Mesenteric fat pad (tissue), 1 donor: ENCODE data around the gene NPC1L1. TPM values are rescaled to one million over a fixed set of nuclear protein-coding genes. Genes with fewer than 3 reads are reported as not detected.

Experiments
- DNase-seq: peaks from one replicate; pipeline ENCODE4 v3.0.0-alpha.2; 2020; ENCODE audit warnings: low spot score
- total RNA-seq: library from RNA; stranded (reverse); fragmentation: NEBNext Ultra II Directional; extraction: Animal tissue kit (Norgen Biotek cat#: 25700); gene quantifications from one replicate; pipeline ENCODE4 v1.2.1, GENCODE V29; 2021
- donor health status: DM: yes; HTN: yes; CAD: no.

NPC1L1 gene
- total RNA-seq, 1 donor from 2014 or later, result 0.29 TPM

DNA sequence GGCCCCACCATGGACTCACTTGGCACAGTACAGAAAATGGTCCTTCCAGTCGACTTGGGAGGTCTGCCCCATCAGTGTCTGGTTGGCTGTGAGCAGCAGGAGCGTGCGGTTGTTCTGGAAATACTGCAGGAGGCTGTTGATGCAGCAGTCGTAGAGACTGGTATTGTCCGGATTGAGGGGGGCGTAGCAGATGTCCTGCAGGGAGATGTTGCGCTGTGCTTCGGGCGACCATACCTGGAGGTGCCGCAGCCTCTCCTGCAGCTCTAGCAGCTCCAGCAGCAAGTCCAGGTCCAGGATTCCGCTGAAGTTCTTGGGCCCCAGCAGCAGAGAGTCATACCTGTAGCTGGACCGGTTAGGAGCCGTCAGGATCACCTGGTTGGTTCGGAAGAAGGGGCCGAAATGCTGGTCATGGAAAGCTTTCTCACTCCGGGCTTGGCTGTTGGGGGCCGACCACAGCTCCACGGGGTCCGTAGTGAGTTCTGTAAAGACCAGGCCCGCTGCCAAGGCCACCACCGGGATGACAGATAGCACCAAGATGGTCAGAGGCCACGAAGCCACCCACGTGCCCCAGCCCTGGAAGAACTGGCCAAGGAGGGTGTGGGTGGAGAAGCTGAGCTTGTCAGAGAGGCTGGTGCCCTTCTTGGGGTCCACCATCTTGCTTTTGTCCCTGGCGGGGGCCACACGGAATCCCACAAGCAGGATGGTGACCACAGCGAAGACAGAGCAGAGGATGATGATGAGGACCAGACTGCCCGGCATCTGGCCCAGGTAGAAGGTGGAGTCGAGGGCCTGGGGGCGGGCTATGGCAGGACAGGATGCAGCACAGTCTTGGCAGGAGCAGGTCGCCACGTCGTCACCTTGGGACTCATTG, 2.1 kb downstream of the NPC1L1 start:
- no peak for DNase-seq

DNA sequence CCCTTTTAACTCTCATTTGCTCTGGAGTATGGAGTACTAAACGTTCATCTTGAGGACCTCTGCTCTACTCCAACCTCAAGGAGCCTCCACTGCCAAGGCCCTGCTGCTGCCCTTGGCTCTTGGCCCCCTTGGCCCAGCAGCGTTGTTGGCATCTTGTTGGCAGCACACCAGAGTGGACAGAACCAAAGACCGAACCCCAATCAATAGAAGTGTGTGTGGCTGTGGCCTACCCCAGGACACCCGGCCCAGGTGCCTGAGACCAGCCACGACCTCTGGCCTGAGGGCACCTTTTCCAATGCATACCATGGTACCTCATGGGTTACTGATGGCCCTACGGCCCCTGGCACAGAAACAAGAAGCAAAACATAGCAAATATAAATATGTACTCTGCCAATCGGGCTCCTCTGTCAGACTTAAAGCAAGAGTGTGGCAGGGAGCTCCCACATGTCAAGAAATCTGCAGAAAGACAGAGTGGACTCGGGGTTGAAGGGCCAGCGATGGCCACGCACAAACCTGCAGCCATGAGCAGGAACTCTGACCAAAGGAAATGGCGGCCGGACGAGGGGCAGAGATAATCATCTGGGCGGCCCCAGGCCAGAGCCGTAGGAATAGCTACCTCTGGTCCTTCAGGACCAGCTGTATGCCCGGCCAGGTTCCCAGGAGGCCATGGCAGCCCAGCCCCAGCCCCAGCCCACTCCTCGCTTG, 2.9 kb downstream of the NPC1L1 start:
- DNase-seq, result no peak

- DNase-seq, result no peak
Observed at GRCh38 chr7:44537442-44537841, 3.7 kb downstream of the NPC1L1 start.

DNA sequence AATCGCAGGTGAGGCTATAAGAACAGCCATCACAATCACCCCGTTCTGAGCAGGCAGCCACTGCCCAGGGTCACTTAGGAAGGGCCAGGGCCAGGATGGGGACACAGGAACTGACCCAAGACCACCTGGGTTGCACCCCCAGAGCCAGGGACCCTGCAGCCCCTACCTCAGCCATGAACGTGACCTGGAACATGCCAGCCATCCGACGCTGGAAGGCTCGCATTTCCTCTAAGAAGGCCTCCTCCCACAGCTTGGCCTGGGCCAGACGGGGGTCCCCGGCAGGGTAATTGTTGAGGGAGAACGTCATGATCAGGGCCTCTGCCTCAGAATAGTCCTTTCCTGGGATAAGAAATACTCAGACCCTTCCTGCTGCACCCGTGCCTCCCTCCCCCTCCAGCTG, 5.0 kb downstream of the NPC1L1 start:
- no peak for DNase-seq

DNA sequence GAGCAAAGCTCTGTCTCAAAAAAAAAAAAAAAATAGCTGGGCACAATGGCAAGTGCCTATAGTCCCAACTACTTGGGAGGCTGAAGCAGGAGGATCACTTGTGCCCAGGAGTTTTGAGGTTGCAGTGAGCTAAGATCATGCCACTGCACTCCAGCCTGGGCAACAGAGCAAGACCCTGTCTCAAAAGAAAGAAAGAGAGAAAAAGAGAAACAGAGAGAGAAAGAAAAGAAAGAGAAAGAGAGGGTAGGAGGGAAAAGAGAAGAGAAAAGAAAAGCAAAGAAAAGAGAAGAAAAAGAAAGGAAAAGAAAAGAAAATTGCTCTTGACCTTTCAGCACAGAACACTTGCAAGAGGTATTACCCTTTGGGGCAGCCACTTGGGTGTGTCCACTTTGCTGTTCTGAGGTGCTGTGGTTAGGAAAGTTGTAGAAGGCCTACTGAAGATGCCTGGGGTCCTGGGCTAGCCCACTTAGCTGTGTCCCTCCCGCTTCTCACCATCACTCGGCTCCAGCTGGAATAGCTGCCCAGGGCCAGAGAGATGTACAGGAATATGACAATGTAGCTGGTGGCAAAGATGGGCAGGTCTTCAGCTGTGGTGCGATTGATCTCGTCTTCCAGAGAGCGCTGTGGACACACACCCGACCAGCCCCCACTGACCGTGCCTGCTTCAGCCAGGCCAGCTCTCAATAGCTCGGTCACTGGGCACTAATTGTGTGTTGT, 5.6 kb downstream of the NPC1L1 start:
- DNase-seq, result no peak

DNA sequence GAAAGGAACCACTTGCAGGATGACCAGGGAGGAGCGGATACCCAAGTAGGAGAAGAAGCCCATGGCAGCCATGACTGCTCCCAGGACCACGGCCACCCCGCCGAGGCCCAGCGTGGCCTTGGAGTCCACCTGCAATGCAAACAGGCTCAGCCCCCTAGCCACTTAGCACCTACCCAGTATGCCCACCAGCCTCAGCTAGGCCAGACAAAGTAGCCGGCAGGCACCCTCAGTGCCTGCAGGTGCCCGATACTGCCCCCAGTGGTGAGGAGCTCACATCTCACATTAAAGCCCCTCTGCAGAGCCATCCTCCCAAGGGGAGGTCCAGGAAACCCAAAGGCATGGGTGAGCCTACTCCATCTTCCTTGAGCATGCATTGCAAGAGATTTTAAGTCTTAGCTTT, 6.6 kb downstream of the NPC1L1 start:
- peak; percentile 47 for DNase-seq

GRCh38 chr7:44534087-44534486, 7.0 kb downstream of the NPC1L1 start:
- DNase-seq, result no peak

DNA sequence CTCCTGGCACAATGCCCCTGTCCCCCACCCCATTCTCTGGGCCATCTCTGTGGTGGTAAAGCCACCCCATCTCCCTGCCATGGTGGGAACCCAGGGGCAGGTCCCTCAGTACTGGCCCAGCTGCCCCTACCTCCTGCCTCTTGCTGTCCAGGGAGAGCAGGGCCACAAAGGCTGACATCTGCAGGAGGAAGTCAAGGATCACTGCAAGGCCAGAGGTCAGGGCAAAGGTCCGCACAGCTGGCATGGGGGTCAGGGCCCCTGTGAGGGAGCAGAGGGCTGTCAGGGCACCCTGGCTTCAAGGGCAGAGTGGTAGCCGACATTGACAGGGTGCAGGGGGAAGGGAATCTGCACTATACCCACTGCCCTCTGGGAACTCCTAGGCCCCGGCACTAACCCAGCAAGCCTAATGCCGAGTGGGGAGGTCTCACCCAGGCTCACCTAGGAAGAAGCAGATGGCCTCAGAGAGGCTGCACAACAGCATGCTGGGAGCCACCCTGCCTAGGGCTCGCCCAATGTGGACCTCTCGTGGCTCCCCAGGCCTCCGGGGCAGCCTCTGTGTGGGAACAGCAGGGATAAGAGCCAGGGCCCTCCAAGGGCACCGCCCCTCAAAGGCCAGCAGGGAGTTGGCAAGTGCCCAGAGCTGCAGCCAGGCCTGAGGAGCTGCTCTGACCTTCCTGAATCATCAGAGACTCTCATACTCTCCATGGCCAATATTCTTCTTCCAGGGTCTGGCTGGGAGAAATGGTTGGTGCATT, 7.7 kb downstream of the NPC1L1 start:
- DNase-seq, result peak; percentile 81

- peak; percentile 87 for DNase-seq
Observed at GRCh38 chr7:44531421-44532380, 9.4 kb downstream of the NPC1L1 start.

GRCh38 chr7:44530990-44531389, 10.1 kb downstream of the NPC1L1 start:
- DNase-seq, result peak; percentile 81

- no peak for DNase-seq
Observed at GRCh38 chr7:44524811-44525388, 16.2 kb downstream of the NPC1L1 start.

DNA sequence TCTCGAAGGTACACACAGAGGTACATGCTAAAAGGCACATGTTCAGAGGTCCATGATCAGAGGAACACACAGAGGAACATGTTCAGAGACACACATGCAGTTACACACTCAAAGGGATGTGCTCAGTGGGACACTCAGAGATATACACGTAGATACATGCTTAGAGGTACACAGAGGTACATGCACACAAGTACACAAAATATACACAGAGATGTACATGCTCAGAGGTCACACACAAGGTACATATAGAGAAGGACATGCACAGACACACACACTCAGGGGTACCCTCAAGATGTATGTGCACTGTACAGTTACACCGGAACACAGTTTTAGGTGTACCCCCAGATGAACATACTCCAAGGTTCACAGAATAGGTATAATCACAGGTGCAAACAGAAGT, 18.8 kb downstream of the NPC1L1 start:
- DNase-seq, result no peak

GRCh38 chr7:44521347-44522095, 19.6 kb downstream of the NPC1L1 start:
- peak; percentile 71 for DNase-seq

GRCh38 chr7:44520574-44520973, 20.6 kb downstream of the NPC1L1 start:
- no peak for DNase-seq

- DNase-seq, result no peak
Observed at GRCh38 chr7:44519546-44519945, 21.6 kb downstream of the NPC1L1 start.

GRCh38 chr7:44518761-44519160, 22.4 kb downstream of the NPC1L1 start:
- DNase-seq, result no peak

GRCh38 chr7:44517175-44517574, 24.0 kb downstream of the NPC1L1 start:
- no peak for DNase-seq

DNA sequence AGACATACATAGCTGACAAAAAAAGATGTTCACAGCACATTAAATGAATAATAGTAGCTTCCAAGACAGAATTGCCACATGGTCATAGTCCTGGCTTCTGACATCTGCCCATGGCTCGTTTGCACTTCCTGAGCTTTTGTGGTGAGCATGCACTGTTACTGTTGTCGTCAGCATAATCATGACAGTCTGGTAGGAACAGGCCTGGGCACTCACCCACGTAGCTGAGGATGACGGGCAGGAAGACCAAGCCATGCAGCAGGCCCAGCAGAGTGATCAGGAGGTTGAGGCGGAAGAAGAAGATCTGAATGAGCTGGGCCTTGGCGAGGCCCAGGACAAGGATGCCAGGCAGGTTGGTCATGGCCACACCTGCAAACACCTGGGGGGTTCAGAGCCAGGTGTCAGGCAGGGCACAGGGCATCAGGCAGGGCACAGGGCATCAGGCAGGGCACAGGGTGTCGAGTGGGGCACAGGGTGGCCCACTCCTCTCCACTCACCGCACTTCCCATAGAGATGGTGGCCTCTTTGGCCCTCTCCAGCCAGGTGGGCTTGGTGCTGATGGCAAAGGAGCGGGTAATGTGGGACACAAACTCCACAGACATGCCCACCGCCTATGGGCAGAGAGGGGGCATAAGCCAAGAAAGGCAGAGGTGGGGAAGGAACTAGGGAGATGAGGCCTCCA, 25.4 kb downstream of the NPC1L1 start:
- no peak for DNase-seq
